Right hindlimb (tissue), 1 donor: ENCODE results near the gene PCMTD2.
A peak's percentile ranks its signal among the peaks of the same experiment; 100 is the strongest.

Experiments used
- DNase-seq: peaks from one replicate; pipeline ENCODE4 v3.0.0-alpha.2; 2018

PCMTD2 gene

GRCh38 chr20:64224351-64225170, 31.0 kb upstream of the PCMTD2 start:
- DNase-seq, result peak; percentile 85

GRCh38 chr20:64225171-64225595, 30.4 kb upstream of the PCMTD2 start:
- no peak for DNase-seq

- no peak for DNase-seq
Observed at GRCh38 chr20:64225828-64226598, 29.5 kb upstream of the PCMTD2 start.

GRCh38 chr20:64226686-64227580, 28.6 kb upstream of the PCMTD2 start:
- no peak for DNase-seq

- no peak for DNase-seq
Observed at GRCh38 chr20:64228086-64228653, 27.4 kb upstream of the PCMTD2 start.

GRCh38 chr20:64228751-64229506, 26.6 kb upstream of the PCMTD2 start:
- no peak for DNase-seq

GRCh38 chr20:64229507-64230061, 26.0 kb upstream of the PCMTD2 start:
- DNase-seq, result no peak

- no peak for DNase-seq
Observed at GRCh38 chr20:64230461-64231145, 24.9 kb upstream of the PCMTD2 start.

- no peak for DNase-seq
Observed at GRCh38 chr20:64231621-64232550, 23.7 kb upstream of the PCMTD2 start.

GRCh38 chr20:64232794-64233193, 22.8 kb upstream of the PCMTD2 start:
- no peak for DNase-seq

GRCh38 chr20:64233725-64234124, 21.8 kb upstream of the PCMTD2 start:
- no peak for DNase-seq

- peak; percentile 4 for DNase-seq
Observed at GRCh38 chr20:64234291-64234791, 21.2 kb upstream of the PCMTD2 start.

GRCh38 chr20:64234921-64235565, 20.5 kb upstream of the PCMTD2 start:
- peak; percentile 5 for DNase-seq

- DNase-seq, result peak; percentile 5
Observed at GRCh38 chr20:64236137-64237088, 19.1 kb upstream of the PCMTD2 start.

- DNase-seq, result no peak
Observed at GRCh38 chr20:64237316-64237715, 18.2 kb upstream of the PCMTD2 start.

- DNase-seq, result peak; percentile 9
Observed at GRCh38 chr20:64238115-64238825, 17.3 kb upstream of the PCMTD2 start.

- peak; percentile 12 for DNase-seq
Observed at GRCh38 chr20:64238851-64239387, 16.6 kb upstream of the PCMTD2 start.
